Neutrophil (primary cell): ENCODE data around the gene RXRG.

Source experiments
- H3K27ac ChIP-seq: fragments of 200-600 bp; sonication (generic); 2 replicates; pipeline ENCODE4 v1.5.1; 2016; ENCODE audit warnings: mild to moderate bottlenecking, moderate library complexity
- H3K27me3 ChIP-seq: fragments of 200-600 bp; sonication (generic); 2 replicates; pipeline ENCODE4 v1.6.0; 2016; ENCODE audit warnings: mild to moderate bottlenecking
- H3K36me3 ChIP-seq: fragments of 200-600 bp; sonication (generic); 2 replicates; pipeline ENCODE4 v1.5.1; 2017
- H3K4me1 ChIP-seq, 2 experiments: fragments of 200-600 bp in 1 of 2; sonication (generic) in 1 of 2; 1 replicate in 1 of 2; 2 replicates in 1 of 2; pipeline versions ENCODE4 v1.5.1 to v1.6.1; 2013 to 2016; ENCODE audit warnings: low read depth in 1 of 2, low read length in 1 of 2, mild to moderate bottlenecking in 1 of 2, moderate library complexity in 1 of 2; ENCODE audit not compliant: control insufficient read depth in 1 of 2, insufficient read depth in 1 of 2
- H3K4me3 ChIP-seq, 2 experiments: fragments of 200-600 bp in 1 of 2; sonication (generic) in 1 of 2; 1 replicate in 1 of 2; 2 replicates in 1 of 2; pipeline ENCODE4 v1.5.1; 2013 to 2016; ENCODE audit warnings: low read depth in 1 of 2, low read length in 1 of 2, mild to moderate bottlenecking in 1 of 2, moderate library complexity in 1 of 2
- H3K9me3 ChIP-seq: fragments of 200-600 bp; sonication (generic); 2 replicates; pipeline ENCODE4 v1.5.1; 2016
- TF ChIP-seq, protein P1 (sequence below): fragments of 200-600 bp; sonication (generic); IDR thresholded peaks from 2 replicates; pipeline ENCODE4 v1.5.1; 2016; ENCODE audit warnings: antibody characterized with exemption

RXRG gene

DNA sequence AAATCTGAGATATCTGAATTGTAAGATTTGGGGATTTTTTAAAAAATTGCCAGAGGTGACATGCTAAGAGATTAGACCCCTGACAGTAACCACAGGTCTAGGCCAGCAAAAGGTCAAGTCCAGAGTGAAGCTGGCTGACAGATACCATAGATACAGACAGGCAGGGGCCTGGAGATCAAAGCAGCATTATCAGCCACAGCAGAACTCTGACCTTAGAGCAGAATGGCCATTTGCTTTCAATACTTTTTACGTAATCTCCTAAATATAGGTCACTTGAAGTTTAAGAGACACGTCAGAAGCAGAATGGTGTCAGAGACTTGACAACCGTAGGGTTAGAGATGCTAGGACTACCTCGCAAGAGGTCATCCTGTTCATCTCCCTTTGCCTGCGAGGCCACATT, 40.8 kb upstream of the RXRG start:
- H3K27ac ChIP-seq: no peak overlapping the region
- H3K4me1 ChIP-seq: no peaks in the 10 kb centered on the region
- H3K36me3 ChIP-seq: no peaks in the 10 kb centered on the region
- TF ChIP-seq, protein P1, sequence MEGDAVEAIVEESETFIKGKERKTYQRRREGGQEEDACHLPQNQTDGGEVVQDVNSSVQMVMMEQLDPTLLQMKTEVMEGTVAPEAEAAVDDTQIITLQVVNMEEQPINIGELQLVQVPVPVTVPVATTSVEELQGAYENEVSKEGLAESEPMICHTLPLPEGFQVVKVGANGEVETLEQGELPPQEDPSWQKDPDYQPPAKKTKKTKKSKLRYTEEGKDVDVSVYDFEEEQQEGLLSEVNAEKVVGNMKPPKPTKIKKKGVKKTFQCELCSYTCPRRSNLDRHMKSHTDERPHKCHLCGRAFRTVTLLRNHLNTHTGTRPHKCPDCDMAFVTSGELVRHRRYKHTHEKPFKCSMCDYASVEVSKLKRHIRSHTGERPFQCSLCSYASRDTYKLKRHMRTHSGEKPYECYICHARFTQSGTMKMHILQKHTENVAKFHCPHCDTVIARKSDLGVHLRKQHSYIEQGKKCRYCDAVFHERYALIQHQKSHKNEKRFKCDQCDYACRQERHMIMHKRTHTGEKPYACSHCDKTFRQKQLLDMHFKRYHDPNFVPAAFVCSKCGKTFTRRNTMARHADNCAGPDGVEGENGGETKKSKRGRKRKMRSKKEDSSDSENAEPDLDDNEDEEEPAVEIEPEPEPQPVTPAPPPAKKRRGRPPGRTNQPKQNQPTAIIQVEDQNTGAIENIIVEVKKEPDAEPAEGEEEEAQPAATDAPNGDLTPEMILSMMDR: no peak
- H3K9me3 ChIP-seq: no peaks in the 10 kb centered on the region
- H3K4me3 ChIP-seq: no peak overlapping the region
- H3K27me3 ChIP-seq: no peaks in the 10 kb centered on the region

DNA sequence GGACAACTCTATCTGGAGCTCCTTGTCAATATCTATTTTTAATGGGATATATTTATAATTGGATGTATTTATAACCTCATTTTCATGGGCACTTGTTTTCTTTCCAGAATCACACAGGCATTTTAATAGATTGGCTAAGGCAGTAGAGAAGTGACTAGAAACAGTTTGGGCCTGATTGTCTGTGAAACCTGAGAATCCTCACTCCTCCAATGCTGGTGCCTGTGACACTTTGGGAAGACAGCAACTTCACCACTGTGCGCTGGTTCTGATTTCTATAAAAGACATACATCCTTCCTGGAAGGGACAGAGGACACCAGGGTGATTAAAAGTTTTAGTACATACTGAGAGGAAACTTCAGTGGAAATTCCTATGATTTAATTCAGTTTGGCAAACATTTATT, 39.6 kb upstream of the RXRG start:
- H3K9me3 ChIP-seq: no peaks in the 10 kb centered on the region
- H3K4me1 ChIP-seq: no peaks in the 10 kb centered on the region
- no peaks in the 10 kb centered on the region for H3K27me3 ChIP-seq
- no peak overlapping the region for H3K27ac ChIP-seq
- TF ChIP-seq, protein P1: no peak
- H3K4me3 ChIP-seq: no peak overlapping the region
- no peaks in the 10 kb centered on the region for H3K36me3 ChIP-seq

DNA sequence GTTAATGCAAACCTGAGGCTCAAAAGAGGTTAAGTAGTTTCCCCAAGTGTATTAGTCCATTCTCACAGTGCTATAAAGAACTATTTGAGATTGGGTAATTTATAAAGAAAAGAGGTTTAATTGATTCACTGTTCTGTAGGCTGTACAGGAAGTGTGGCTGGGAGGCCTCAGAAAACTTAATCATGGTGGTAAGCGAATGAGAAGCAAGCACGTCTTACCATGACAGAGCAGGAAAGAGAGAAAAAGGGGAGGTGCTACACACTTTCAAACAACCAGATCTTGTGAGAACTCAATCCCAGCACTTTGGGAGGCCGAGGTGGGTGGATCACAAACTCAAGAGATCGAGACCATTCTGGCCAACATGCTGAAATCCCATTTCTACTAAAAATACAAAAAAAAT, 38.5 kb upstream of the RXRG start:
- no peak overlapping the region for H3K27ac ChIP-seq
- TF ChIP-seq, protein P1: no peak
- no peaks in the 10 kb centered on the region for H3K4me1 ChIP-seq
- no peaks in the 10 kb centered on the region for H3K9me3 ChIP-seq
- no peaks in the 10 kb centered on the region for H3K36me3 ChIP-seq
- no peak overlapping the region for H3K4me3 ChIP-seq
- no peaks in the 10 kb centered on the region for H3K27me3 ChIP-seq

DNA sequence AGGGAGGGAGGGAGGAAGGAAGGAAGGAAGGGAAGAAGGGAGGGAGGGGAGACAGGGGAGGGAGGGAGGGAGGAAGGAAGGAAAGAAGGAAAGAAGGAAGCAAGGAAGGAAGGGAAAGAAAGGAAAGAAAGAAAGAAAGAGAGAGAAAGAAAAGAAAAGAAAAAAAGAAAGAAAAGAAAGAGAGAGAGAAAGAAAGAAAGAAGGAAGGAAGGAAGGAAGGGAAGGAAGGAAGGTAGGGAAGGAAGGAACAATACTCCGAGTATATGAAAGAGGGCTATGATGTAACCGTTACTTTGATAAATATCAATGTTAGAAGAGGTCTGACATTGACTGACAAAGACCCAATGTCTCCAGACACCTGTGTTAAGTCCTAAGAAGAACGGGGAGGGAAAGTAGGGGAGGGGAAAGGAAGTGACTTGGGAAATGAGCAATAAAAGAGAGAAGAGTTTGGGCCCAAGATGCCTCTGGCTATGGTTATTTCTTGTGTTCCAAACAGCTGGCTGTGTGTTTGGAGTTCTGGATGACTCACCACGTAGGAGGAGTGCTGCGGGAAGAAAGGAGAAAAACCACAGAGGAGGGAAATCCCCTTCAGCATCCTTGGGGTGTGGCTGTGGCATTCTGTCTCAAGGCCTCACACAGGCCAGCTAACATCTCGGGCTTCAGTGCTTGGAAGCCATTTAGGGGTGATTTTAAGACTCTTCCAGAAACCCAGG, 37.0 kb upstream of the RXRG start:
- Histone ChIP-seq H3K9me3 (no peaks in the 10 kb centered on the region), H3K4me3 (no peak overlapping the region), H3K27me3 (no peaks in the 10 kb centered on the region), H3K27ac (no peak overlapping the region), H3K4me1 (no peaks in the 10 kb centered on the region), H3K36me3 (no peaks in the 10 kb centered on the region)
- TF ChIP-seq, protein P1: no peak

DNA sequence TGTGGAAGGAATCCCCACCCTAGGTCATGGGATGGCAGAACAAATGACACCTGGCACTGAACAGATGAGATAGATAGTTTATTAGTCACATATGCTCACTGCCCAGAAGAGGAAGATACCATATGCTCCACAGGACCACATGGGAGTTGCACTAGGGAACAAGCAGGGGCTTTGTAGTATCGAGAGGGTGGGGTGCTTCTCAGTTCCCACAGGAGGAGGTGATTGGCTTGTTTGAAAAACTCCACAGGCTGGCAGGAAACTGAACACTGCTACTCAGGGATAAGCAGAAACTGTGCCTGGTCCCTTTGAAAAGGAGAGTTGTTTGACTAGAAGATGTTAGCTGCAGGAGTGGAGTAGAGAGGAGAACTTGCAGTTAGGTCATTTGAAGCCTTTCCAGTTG, 31.9 kb upstream of the RXRG start:
- Histone ChIP-seq H3K4me1 (no peaks in the 10 kb centered on the region), H3K27ac (no peak overlapping the region), H3K36me3 (no peaks in the 10 kb centered on the region), H3K9me3 (no peaks in the 10 kb centered on the region), H3K4me3 (no peak overlapping the region), H3K27me3 (no peaks in the 10 kb centered on the region)
- TF ChIP-seq, protein P1: no peak
